SK-N-SH (cell line): Measurements from ENCODE around the gene OAF.

Experiments
- CTCF ChIP-seq: fragments of 200-600 bp; sonication (generic); IDR thresholded peaks from 2 replicates; pipeline ENCODE4 v1.6.1; 2017; ENCODE audit warnings: antibody characterized with exemption, mild to moderate bottlenecking, moderate library complexity
- PBX3 ChIP-seq: IDR thresholded peaks from 2 replicates; pipeline ENCODE4; 2012
- RXRA ChIP-seq: IDR thresholded peaks from 2 replicates; pipeline ENCODE4 v1.4.0; 2012; ENCODE audit warnings: low read depth, mild to moderate bottlenecking, borderline replicate concordance

DNA sequence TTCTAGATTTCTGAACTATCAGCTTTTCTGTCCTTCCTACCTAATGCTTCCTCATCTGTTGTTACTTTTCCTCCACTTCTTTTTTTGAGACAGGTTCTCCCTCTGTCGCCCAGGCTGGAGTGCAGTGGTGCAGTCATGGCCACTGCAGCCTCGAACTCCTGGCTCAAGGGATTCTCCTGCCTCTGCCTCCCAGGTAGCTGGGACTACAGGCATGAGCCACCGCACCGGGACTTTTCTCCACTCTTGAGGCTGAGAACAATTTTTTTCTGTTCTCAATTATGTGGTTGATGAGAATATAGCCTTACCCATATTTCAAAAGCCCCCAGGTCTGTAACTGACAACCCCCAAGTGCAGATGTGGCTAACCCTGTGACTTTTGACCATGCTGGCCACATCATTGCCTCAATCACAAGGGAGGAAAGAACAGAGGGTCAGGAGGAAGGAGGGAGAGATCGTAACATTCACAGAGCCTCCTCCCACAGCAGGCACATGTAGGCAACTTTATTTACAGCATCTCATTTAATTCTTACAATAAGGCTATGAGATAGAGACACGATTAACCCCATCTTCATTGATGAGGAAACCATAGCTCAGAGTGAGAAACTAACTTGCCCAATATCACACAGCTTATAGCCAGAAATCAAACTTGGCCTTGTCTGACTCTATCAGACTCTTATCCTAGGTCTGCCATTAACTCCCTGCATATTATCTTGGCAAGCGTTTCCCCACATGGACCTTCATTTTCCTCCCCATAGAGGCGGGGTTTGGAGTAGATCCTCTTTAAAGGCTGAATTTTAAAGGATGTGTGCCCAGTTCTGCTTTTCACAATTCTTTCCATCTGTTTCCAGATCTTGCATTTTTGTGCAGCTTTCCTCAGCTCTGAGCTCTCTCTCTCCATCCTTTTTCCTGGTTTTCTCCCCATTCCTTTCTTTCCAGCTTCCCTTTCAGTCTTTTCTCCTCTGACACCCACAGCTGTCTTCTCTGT is 38.7 kb downstream of the OAF start:
- TF ChIP-seq CTCF (no peak), PBX3 (no peak), RXRA (no peak)
